Nephron progenitor cell (in vitro differentiated cells): ENCODE results near the gene AUH.
"Not testable (repeated sequence)": the region's sequence is repeated elsewhere in the genome, so short reads cannot be mapped to it uniquely, and the experiment has no call there.

Experiments used
- DNase-seq: peaks from one replicate; pipeline ENCODE4 v3.0.0; 2021
- H3K27ac Mint-ChIP-seq: 2 replicates; pipeline ENCODE4 v1.8.0; 2021; ENCODE audit warnings: mild to moderate bottlenecking, moderate library complexity, mixed read lengths
- H3K27me3 Mint-ChIP-seq: 2 replicates; pipeline ENCODE4 v1.8.0; 2021; ENCODE audit warnings: mild to moderate bottlenecking, low read depth, mixed read lengths; ENCODE audit not compliant: poor library complexity
- H3K36me3 Mint-ChIP-seq: 2 replicates; pipeline ENCODE4 v1.8.0; 2021; ENCODE audit warnings: low read depth, mixed read lengths
- H3K4me1 Mint-ChIP-seq: 2 replicates; pipeline ENCODE4 v1.8.0; 2021; ENCODE audit warnings: mixed read lengths
- H3K4me3 Mint-ChIP-seq: 2 replicates; pipeline ENCODE4 v1.8.0; 2021; ENCODE audit warnings: mild to moderate bottlenecking, moderate library complexity, mixed read lengths
- H3K9me3 Mint-ChIP-seq: 2 replicates; pipeline ENCODE4 v1.8.0; 2021; ENCODE audit warnings: mild to moderate bottlenecking, moderate library complexity, mixed read lengths
- TF ChIP-seq, protein P1 (sequence below): fragments of 200-600 bp; sonication (generic); IDR thresholded peaks from 2 replicates; pipeline ENCODE4 v1.5.0; 2021; ENCODE audit warnings: antibody characterized with exemption

Gene AUH

DNA sequence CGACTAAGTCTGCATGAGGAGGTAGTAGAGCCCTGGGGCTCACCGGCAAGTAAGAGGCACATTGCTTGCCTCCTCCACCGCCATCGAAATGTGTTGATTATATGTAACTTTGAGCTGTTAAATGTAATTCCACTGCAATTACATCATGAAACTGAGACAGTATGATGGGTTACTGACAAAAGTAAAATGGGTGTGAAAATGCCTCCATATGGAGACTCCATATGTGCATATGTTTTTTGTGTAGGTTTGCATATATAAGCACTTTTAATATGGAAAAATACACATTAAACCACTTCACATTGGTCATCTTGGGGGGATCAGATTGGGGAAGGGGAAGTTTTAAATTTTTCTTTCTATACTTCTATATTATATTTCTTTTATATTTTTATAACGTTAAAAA, 32.1 kb upstream of the AUH start:
- Mint-ChIP-seq H3K36me3 (no peaks in the 10 kb centered on the region), H3K27ac (no peak overlapping the region), H3K4me3 (no peak overlapping the region), H3K27me3 (peaks cover 3% of the 10 kb centered on the region), H3K9me3 (no peaks in the 10 kb centered on the region), H3K4me1 (no peaks in the 10 kb centered on the region)
- DNase-seq, result no peak
- TF ChIP-seq, protein P1, sequence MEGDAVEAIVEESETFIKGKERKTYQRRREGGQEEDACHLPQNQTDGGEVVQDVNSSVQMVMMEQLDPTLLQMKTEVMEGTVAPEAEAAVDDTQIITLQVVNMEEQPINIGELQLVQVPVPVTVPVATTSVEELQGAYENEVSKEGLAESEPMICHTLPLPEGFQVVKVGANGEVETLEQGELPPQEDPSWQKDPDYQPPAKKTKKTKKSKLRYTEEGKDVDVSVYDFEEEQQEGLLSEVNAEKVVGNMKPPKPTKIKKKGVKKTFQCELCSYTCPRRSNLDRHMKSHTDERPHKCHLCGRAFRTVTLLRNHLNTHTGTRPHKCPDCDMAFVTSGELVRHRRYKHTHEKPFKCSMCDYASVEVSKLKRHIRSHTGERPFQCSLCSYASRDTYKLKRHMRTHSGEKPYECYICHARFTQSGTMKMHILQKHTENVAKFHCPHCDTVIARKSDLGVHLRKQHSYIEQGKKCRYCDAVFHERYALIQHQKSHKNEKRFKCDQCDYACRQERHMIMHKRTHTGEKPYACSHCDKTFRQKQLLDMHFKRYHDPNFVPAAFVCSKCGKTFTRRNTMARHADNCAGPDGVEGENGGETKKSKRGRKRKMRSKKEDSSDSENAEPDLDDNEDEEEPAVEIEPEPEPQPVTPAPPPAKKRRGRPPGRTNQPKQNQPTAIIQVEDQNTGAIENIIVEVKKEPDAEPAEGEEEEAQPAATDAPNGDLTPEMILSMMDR, result no peak

DNA sequence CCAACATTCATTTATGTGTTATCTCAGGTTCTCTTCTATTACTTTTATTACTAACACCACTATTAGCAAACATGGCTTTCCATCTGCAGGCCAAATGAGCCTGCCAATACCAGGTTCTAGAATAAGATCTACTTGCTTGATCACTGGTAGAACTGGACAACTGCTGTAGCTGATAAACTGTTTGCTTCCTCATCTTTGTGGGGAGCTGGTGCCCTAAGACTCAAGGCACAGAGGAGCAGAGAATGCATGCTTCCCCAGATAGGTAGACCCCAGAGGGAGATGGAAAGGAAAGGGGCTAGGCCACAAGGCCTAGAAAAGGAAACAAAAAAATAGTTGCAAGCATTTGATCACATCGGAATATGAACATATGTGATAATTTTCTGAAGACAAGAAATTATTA, 30.7 kb upstream of the AUH start:
- no peaks in the 10 kb centered on the region for H3K36me3 Mint-ChIP-seq
- H3K4me3 Mint-ChIP-seq, result no peak overlapping the region
- no peak for DNase-seq
- no peaks in the 10 kb centered on the region for H3K4me1 Mint-ChIP-seq
- no peak overlapping the region for H3K27ac Mint-ChIP-seq
- no peaks in the 10 kb centered on the region for H3K9me3 Mint-ChIP-seq
- TF ChIP-seq, protein P1, result no peak
- H3K27me3 Mint-ChIP-seq, result no peaks in the 10 kb centered on the region

DNA sequence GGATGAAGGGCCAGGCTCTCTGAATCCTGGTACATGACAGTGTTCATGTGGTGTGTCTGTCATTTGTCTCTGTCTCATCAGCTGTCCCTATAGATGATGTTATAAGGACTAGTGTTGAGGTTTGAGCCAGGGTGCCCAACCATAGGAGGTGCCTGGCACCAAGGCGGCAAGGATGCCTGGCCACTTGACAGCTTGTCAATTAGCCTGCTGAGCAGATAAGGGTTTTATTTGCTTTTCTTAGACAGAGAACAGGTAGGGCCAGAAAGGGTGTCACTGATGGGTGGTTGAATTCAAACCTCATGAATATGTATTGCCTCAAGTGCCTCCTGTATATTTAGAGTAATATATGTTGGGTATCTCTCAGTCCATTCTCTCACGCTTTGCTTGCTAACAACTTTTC, 30.1 kb upstream of the AUH start:
- TF ChIP-seq, protein P1, result no peak
- no peak overlapping the region for H3K4me3 Mint-ChIP-seq
- H3K36me3 Mint-ChIP-seq, result no peaks in the 10 kb centered on the region
- no peak for DNase-seq
- peaks cover 2% of the 10 kb centered on the region for H3K27me3 Mint-ChIP-seq
- no peaks in the 10 kb centered on the region for H3K4me1 Mint-ChIP-seq
- no peaks in the 10 kb centered on the region for H3K9me3 Mint-ChIP-seq
- H3K27ac Mint-ChIP-seq, result no peak overlapping the region

GRCh38 chr9:91391412-91391811, 29.7 kb upstream of the AUH start:
- TF ChIP-seq, protein P1, result no peak
- H3K4me3 Mint-ChIP-seq, result no peak overlapping the region
- H3K9me3 Mint-ChIP-seq, result peaks cover 2% of the 10 kb centered on the region
- no peak for DNase-seq
- no peak overlapping the region for H3K27ac Mint-ChIP-seq
- peaks cover 2% of the 10 kb centered on the region for H3K27me3 Mint-ChIP-seq
- no peaks in the 10 kb centered on the region for H3K4me1 Mint-ChIP-seq
- H3K36me3 Mint-ChIP-seq, result no peaks in the 10 kb centered on the region

- H3K27ac Mint-ChIP-seq, H3K4me3 Mint-ChIP-seq, H3K36me3 Mint-ChIP-seq, H3K4me1 Mint-ChIP-seq, H3K27me3 Mint-ChIP-seq, H3K9me3 Mint-ChIP-seq, DNase-seq: not testable (repeated sequence)
These were observed 28.0 kb upstream of the AUH start for GRCh38 chr9:91389686-91390085.

GRCh38 chr9:91386765-91387164, 25.0 kb upstream of the AUH start:
- Mint-ChIP-seq H3K27ac (no peak overlapping the region), H3K4me1 (no peaks in the 10 kb centered on the region), H3K4me3 (no peak overlapping the region), H3K9me3 (peaks cover 5% of the 10 kb centered on the region), H3K36me3 (no peaks in the 10 kb centered on the region), H3K27me3 (peaks cover 6% of the 10 kb centered on the region)
- TF ChIP-seq, protein P1, result no peak
- no peak for DNase-seq
